HG03342 (cell line): ENCODE results near the gene RANBP6.

ENCODE experiments used
- ATAC-seq: cut with Tn5 transposase; IDR thresholded peaks from one replicate; pipeline ENCODE4 v1.9.1; 2021; ENCODE audit warnings: mild to moderate bottlenecking, moderate library complexity; ENCODE audit not compliant: unreplicated experiment

Gene RANBP6

GRCh38 chr9:6007770-6008168 is 7.7 kb downstream of the RANBP6 start:
- ATAC-seq: peak; percentile 42

GRCh38 chr9:6007058-6007769 is 8.2 kb downstream of the RANBP6 start:
- ATAC-seq: peak; percentile 71

GRCh38 chr9:6006749-6007057 is 8.7 kb downstream of the RANBP6 start:
- ATAC-seq: no peak

GRCh38 chr9:6000955-6001354 is 14.5 kb downstream of the RANBP6 start:
- no peak for ATAC-seq

GRCh38 chr9:5999443-6000101 is 15.9 kb downstream of the RANBP6 start:
- no peak for ATAC-seq

GRCh38 chr9:5994493-5994892 is 20.9 kb downstream of the RANBP6 start:
- no peak for ATAC-seq

GRCh38 chr9:5988265-5988664 is 27.2 kb downstream of the RANBP6 start:
- no peak for ATAC-seq

GRCh38 chr9:5983042-5983441 is 32.4 kb downstream of the RANBP6 start:
- ATAC-seq: no peak

GRCh38 chr9:5982317-5982716 is 33.1 kb downstream of the RANBP6 start:
- ATAC-seq: no peak

GRCh38 chr9:5978523-5978922 is 36.9 kb downstream of the RANBP6 start:
- no peak for ATAC-seq

GRCh38 chr9:5976674-5977397 is 38.6 kb downstream of the RANBP6 start:
- peak; percentile 71 for ATAC-seq

- no peak for ATAC-seq
These were observed 43.7 kb downstream of the RANBP6 start for GRCh38 chr9:5971740-5972139.
